ENCODE measurements around the gene HLF. TPM values are rescaled to one million over a fixed set of nuclear protein-coding genes. Genes with fewer than 3 reads are reported as not detected.

Gene HLF
- total RNA-seq, 1 experiment from 2014 or later = 1.5 TPM

GRCh38 chr17:55354010-55354409, 89.2 kb downstream of the HLF start:
- Histone ChIP-seq H4K20me1 (ENCODE audit: insufficient read depth) (no peaks in the 10 kb centered on the region), H3K36me3 (ENCODE audit: control insufficient read depth in 1 of 2, insufficient read depth in 2 of 2, low read length in 2 of 2) (no peaks in the 10 kb centered on the region), H3K9me3 (ENCODE audit: control insufficient read depth in 1 of 2, insufficient read depth in 1 of 2, low read depth in 1 of 2, low read length in 2 of 2) (no peaks in the 10 kb centered on the region), H3K9ac (ENCODE audit: low read length) (no peak overlapping the region), H3K4me2 (ENCODE audit: low read length) (no peak overlapping the region), H2AFZ (ENCODE audit: low read depth, low read length, poor library complexity, severe bottlenecking) (no peak overlapping the region), H3K27me3 (ENCODE audit: insufficient read depth, low read length) (no peaks in the 10 kb centered on the region), H3K79me2 (ENCODE audit: insufficient read depth, low read length) (no peaks in the 10 kb centered on the region), H3K27ac (ENCODE audit: low read depth, low read length) (no peak overlapping the region), H3K4me3 (replicated peaks in 1 of 2; ENCODE audit: low read depth in 1 of 2, low read length in 2 of 2) (no peak overlapping the region), H3K4me1 (ENCODE audit: control insufficient read depth in 1 of 2, insufficient read depth in 2 of 2, low read length in 2 of 2) (peaks cover 0 to 4% of the 10 kb centered on the region in 2 experiments; a peak in 1 of 4 replicates), H3K9me2 (ENCODE audit: insufficient read depth) (no peaks in the 10 kb centered on the region)
- BruUV-seq (replicated peaks) = no TSS peak
- RAD21 ChIA-PET (ENCODE audit: low non-redundant PET in 1 of 2, low total read pairs in 2 of 2, uncharacterized antibody in 2 of 2, unreplicated experiment in 2 of 2) = no interaction called here
- CTCF ChIA-PET = interaction anchor here (1.3 to 6.1 kb wide), 3 partner anchors 157 to 361 kb away, joined by 3 to 51 read pairs (median 34); partner anchors contain the start of gene SMIM36
- no peak for ATAC-seq
- intact Hi-C loops (cut with micrococcal nuclease) = loop anchor here (10.0 kb wide), 1 partner anchor 411 kb away; no protein-coding TSS in a partner anchor
- DNase-seq (ENCODE audit: low read depth, low spot score) = no peak
- TF ChIP-seq SP1 (IDR thresholded peaks at IDR 0.05; ENCODE audit: low read depth) = no peak
- no peak for TF ChIP-seq ATF3 (IDR thresholded peaks at IDR 0.05)
- no peak for TF ChIP-seq RAD21 (IDR thresholded peaks at IDR 0.05; ENCODE audit: low read depth)
- no peak for TF ChIP-seq POLR2A (IDR thresholded peaks at IDR 0.05; ENCODE audit: borderline replicate concordance, extremely low read depth, insufficient read depth, insufficient read length)
- no peak for TF ChIP-seq EZH2phosphoT487 (IDR thresholded peaks at IDR 0.05; ENCODE audit: borderline replicate concordance)
- TF ChIP-seq EGR1 (IDR thresholded peaks at IDR 0.05; ENCODE audit: low read depth) = no peak
- TF ChIP-seq CBX3 (IDR thresholded peaks at IDR 0.05; ENCODE audit: low read depth) = no peak
- no peak for TF ChIP-seq CEBPB (IDR thresholded peaks at IDR 0.05; ENCODE audit: low read depth)
- no peak for TF ChIP-seq EZH2 (IDR thresholded peaks at IDR 0.05)
- TF ChIP-seq REST (IDR thresholded peaks at IDR 0.05; ENCODE audit: low read depth) = no peak
- TF ChIP-seq TCF7L2 (IDR thresholded peaks at IDR 0.05; ENCODE audit: borderline replicate concordance, extremely low read depth, insufficient read depth, insufficient read length) = no peak
- TF ChIP-seq MAX (IDR thresholded peaks at IDR 0.05) = no peak
- no peak for TF ChIP-seq JUND (IDR thresholded peaks at IDR 0.05)
- no peak for TF ChIP-seq ZNF274 (IDR thresholded peaks at IDR 0.05; ENCODE audit: low read depth, low read length)
- no peak for TF ChIP-seq YY1 (IDR thresholded peaks at IDR 0.05; ENCODE audit: extremely low read depth, insufficient replicate concordance, low read depth, low read length)
- TF ChIP-seq ELF1 (IDR thresholded peaks at IDR 0.05; ENCODE audit: borderline replicate concordance, low read depth) = no peak
- TF ChIP-seq ZBTB33 (IDR thresholded peaks at IDR 0.05; ENCODE audit: extremely low read depth, insufficient replicate concordance, low read length) = no peak
- no peak for TF ChIP-seq SIN3A (IDR thresholded peaks at IDR 0.05; ENCODE audit: low read depth)
- no peak for TF ChIP-seq ZFX (IDR thresholded peaks at IDR 0.05)
- no peak for TF ChIP-seq POLR2AphosphoS5 (IDR thresholded peaks at IDR 0.05; ENCODE audit: low read depth, low read length)
- POLR2A ChIA-PET = no interaction called here

All from HCT116 (cell line).